Neutrophil (primary cell): Measurements from ENCODE around the gene GNG7.
"Not testable (repeated sequence)": the region's sequence is repeated elsewhere in the genome, so short reads cannot be mapped to it uniquely, and the experiment has no call there.

Source experiments
- H3K27ac ChIP-seq: fragments of 200-600 bp; sonication (generic); 2 replicates; pipeline ENCODE4 v1.5.1; 2016; ENCODE audit warnings: mild to moderate bottlenecking, moderate library complexity
- H3K27me3 ChIP-seq: fragments of 200-600 bp; sonication (generic); 2 replicates; pipeline ENCODE4 v1.6.0; 2016; ENCODE audit warnings: mild to moderate bottlenecking
- H3K36me3 ChIP-seq: fragments of 200-600 bp; sonication (generic); 2 replicates; pipeline ENCODE4 v1.5.1; 2017
- H3K4me1 ChIP-seq, 2 experiments: fragments of 200-600 bp in 1 of 2; sonication (generic) in 1 of 2; 1 replicate in 1 of 2; 2 replicates in 1 of 2; pipeline versions ENCODE4 v1.5.1 to v1.6.1; 2013 to 2016; ENCODE audit warnings: low read depth in 1 of 2, low read length in 1 of 2, mild to moderate bottlenecking in 1 of 2, moderate library complexity in 1 of 2; ENCODE audit not compliant: control insufficient read depth in 1 of 2, insufficient read depth in 1 of 2
- H3K4me3 ChIP-seq, 2 experiments: fragments of 200-600 bp in 1 of 2; sonication (generic) in 1 of 2; 1 replicate in 1 of 2; 2 replicates in 1 of 2; pipeline ENCODE4 v1.5.1; 2013 to 2016; ENCODE audit warnings: low read depth in 1 of 2, low read length in 1 of 2, mild to moderate bottlenecking in 1 of 2, moderate library complexity in 1 of 2
- H3K9me3 ChIP-seq: fragments of 200-600 bp; sonication (generic); 2 replicates; pipeline ENCODE4 v1.5.1; 2016
- CTCF ChIP-seq: fragments of 200-600 bp; sonication (generic); IDR thresholded peaks from 2 replicates; pipeline ENCODE4 v1.5.1; 2016; ENCODE audit warnings: antibody characterized with exemption

The GNG7 gene

GRCh38 chr19:2625434-2625833 lies 77.1 kb downstream of the GNG7 start:
- no peak for TF ChIP-seq CTCF
- Histone ChIP-seq H3K36me3 (no peaks in the 10 kb centered on the region), H3K4me3 (peak overlapping the region; percentile 17 to 32), H3K9me3 (no peaks in the 10 kb centered on the region), H3K4me1 (peaks cover 98 to 99% of the 10 kb centered on the region in 2 experiments), H3K27me3 (no peaks in the 10 kb centered on the region), H3K27ac (peak overlapping the region; percentile 99)

- no peak for TF ChIP-seq CTCF
- no peaks in the 10 kb centered on the region for H3K36me3 ChIP-seq
- peak overlapping the region in 1 of 2 experiments; percentile 32 for H3K4me3 ChIP-seq
- peaks cover 98 to 99% of the 10 kb centered on the region in 2 experiments for H3K4me1 ChIP-seq
- H3K27me3 ChIP-seq, result no peaks in the 10 kb centered on the region
- peak overlapping the region; percentile 99 for H3K27ac ChIP-seq
- H3K9me3 ChIP-seq, result no peaks in the 10 kb centered on the region
These were observed 77.9 kb downstream of the GNG7 start for GRCh38 chr19:2624537-2625091.

GRCh38 chr19:2623798-2624197 lies 78.7 kb downstream of the GNG7 start:
- no peak for TF ChIP-seq CTCF
- H3K4me1 ChIP-seq, result peaks cover 98 to 99% of the 10 kb centered on the region in 2 experiments

GRCh38 chr19:2622371-2622961 lies 80.0 kb downstream of the GNG7 start:
- peaks cover 98 to 99% of the 10 kb centered on the region in 2 experiments for H3K4me1 ChIP-seq
- peak overlapping the region; percentile 55 to 58 for H3K4me3 ChIP-seq
- peak overlapping the region; percentile 99 for H3K27ac ChIP-seq
- H3K36me3 ChIP-seq, H3K27me3 ChIP-seq, H3K9me3 ChIP-seq: not testable (repeated sequence)

More at GRCh38 chr19:2623798-2624197, 78.7 kb downstream of the GNG7 start:
- no peaks in the 10 kb centered on the region for H3K27me3 ChIP-seq
- no peaks in the 10 kb centered on the region for H3K36me3 ChIP-seq
- no peak overlapping the region for H3K4me3 ChIP-seq
- peak overlapping the region; percentile 99 for H3K27ac ChIP-seq
- no peaks in the 10 kb centered on the region for H3K9me3 ChIP-seq

- Histone ChIP-seq H3K4me1 (peaks cover 99 to 100% of the 10 kb centered on the region in 2 experiments), H3K9me3 (no peaks in the 10 kb centered on the region), H3K4me3 (peak overlapping the region; percentile 19 to 58), H3K36me3 (no peaks in the 10 kb centered on the region), H3K27me3 (no peaks in the 10 kb centered on the region), H3K27ac (peak overlapping the region; percentile 99)
- no peak for TF ChIP-seq CTCF
These were observed 83.4 kb downstream of the GNG7 start for GRCh38 chr19:2619076-2619475.

- no peaks in the 10 kb centered on the region for H3K36me3 ChIP-seq
- peak overlapping the region; percentile 19 to 58 for H3K4me3 ChIP-seq
- peak overlapping the region; percentile 99 for H3K27ac ChIP-seq
- no peaks in the 10 kb centered on the region for H3K27me3 ChIP-seq
- no peaks in the 10 kb centered on the region for H3K9me3 ChIP-seq
- TF ChIP-seq CTCF, result peak; percentile 66
- H3K4me1 ChIP-seq, result peaks cover 99 to 100% of the 10 kb centered on the region in 2 experiments
These were observed 83.9 kb downstream of the GNG7 start for GRCh38 chr19:2618611-2619010.
